Gastrocnemius medialis (tissue), 4 donors: ENCODE results near the gene TRIM44. TPM values are rescaled to one million over a fixed set of nuclear protein-coding genes. Genes with fewer than 3 reads are reported as not detected.
"Not testable (repeated sequence)": the region's sequence is repeated elsewhere in the genome, so short reads cannot be mapped to it uniquely, and the experiment has no call there.

Experiments used
- ATAC-seq, 2 donors: fragments of 150-250 bp; one replicate each; pipeline ENCODE4 v1.9.1; 2016
- DNase-seq, 2 donors: peaks; one replicate each; pipeline ENCODE4 v3.0.0-alpha.2; 2019
- H3K27ac ChIP-seq, 4 donors: fragments of 200-600 bp; sonication (generic); 1 replicate in 1 of 4; 2 replicates in 3 of 4; pipeline ENCODE4 v1.5.1; 2016 to 2018; ENCODE audit warnings: mild to moderate bottlenecking in 2 of 4, moderate library complexity in 1 of 4
- H3K27me3 ChIP-seq, 3 donors: fragments of 200-600 bp; sonication (generic) in 2 of 3; 1 replicate in 1 of 3; 2 replicates in 2 of 3; pipeline versions ENCODE4 v1.5.1 to v1.6.0; 2016 to 2019; ENCODE audit warnings: mild to moderate bottlenecking in 1 of 3, moderate library complexity in 1 of 3
- H3K36me3 ChIP-seq, 2 donors: fragments of 200-600 bp; sonication (generic) in 1 of 2; one replicate each; pipeline ENCODE4 v1.5.1; 2017 to 2018
- H3K4me1 ChIP-seq, 2 donors: fragments of 200-600 bp; sonication (generic) in 1 of 2; one replicate each; pipeline ENCODE4 v1.5.1; 2016 to 2017; ENCODE audit warnings: mild to moderate bottlenecking in 2 of 2
- H3K4me3 ChIP-seq, 4 donors: fragments of 200-600 bp; sonication (generic) in 3 of 4; 1 replicate in 1 of 4; 2 replicates in 3 of 4; pipeline ENCODE4 v1.5.1; 2016 to 2019; ENCODE audit warnings: mild to moderate bottlenecking in 2 of 4
- H3K9me3 ChIP-seq, 3 donors: fragments of 200-600 bp; sonication (generic) in 2 of 3; 1 replicate in 1 of 3; 2 replicates in 2 of 3; pipeline ENCODE4 v1.5.1; 2016 to 2019
- POLR2A ChIP-seq, 2 donors: fragments of 450-650 bp; IDR thresholded peaks; one replicate each; pipeline ENCODE4 v1.6.1; 2017; ENCODE audit warnings: antibody characterized with exemption in 2 of 2, mild to moderate bottlenecking in 2 of 2, moderate library complexity in 2 of 2
- in situ Hi-C, 4 donors: fragments of 200-750 bp; cut with MboI; loops; one replicate each; pipeline versions ENCODE4 v1.15.0 to v1.8.0; 2017; ENCODE audit warnings: low sequenced_read_pairs in 4 of 4
- intact Hi-C: fragments of 100-400 bp; cut with DNase I; formaldehyde crosslinking; loops from one replicate; pipeline ENCODE4 v1.15.1; 2023; ENCODE audit warnings: low total_unique reads
- total RNA-seq, 4 donors: library from RNA; depleted of rRNA; stranded (reverse); fragments of >200 nt; gene quantifications; one replicate each; pipeline versions ENCODE4 v1.1.0 to v1.2.3, GENCODE V29; 2016
- TF ChIP-seq, protein P1 (sequence below), 5 experiments: fragments of 450-650 bp in 3 of 5; fragments of 200-600 bp in 2 of 5; sonication (generic) in 2 of 5; IDR thresholded peaks in 4 of 5; conservative IDR thresholded peaks in 1 of 5; 1 replicate in 4 of 5; 2 replicates in 1 of 5; pipeline ENCODE4 v1.5.1; 2016 to 2019; ENCODE audit warnings: antibody characterized with exemption in 5 of 5, mild to moderate bottlenecking in 3 of 5, moderate library complexity in 3 of 5

The TRIM44 gene
- total RNA-seq, 4 donors from 2014 or later, result 25.5 to 30.5 (median 26.2) TPM

DNA sequence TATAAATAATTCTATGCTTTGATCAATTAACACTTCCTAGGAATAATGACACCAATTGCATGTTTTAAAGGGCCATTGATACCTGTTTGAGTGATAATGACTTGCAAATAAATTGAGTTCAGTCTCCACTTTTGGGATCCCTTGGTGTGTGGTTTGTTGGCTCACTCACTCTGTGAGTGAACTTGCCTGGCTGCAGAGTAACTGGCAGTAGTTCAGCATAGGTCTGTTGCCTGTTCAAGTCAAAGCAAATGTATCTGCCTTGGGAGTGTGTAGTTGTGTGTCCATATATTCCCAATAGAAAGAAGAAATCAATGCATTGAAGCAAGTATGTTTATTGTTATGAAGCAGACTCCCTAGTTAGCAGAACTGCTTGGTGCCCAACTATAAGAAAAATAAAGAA, 49.3 kb downstream of the TRIM44 start:
- Histone ChIP-seq H3K36me3 (no peaks in the 10 kb centered on the region), H3K4me3 (no peak overlapping the region), H3K27me3 (no peaks in the 10 kb centered on the region), H3K4me1 (peaks cover 3 to 10% of the 10 kb centered on the region in 2 donors), H3K9me3 (no peaks in the 10 kb centered on the region), H3K27ac (no peak overlapping the region)
- intact Hi-C loops (no loop called here), in situ Hi-C loops (no loop called here)
- ATAC-seq (no peak), DNase-seq (no peak)
- TF ChIP-seq POLR2A (IDR thresholded peaks at IDR 0.05), result no peak
- TF ChIP-seq, protein P1, sequence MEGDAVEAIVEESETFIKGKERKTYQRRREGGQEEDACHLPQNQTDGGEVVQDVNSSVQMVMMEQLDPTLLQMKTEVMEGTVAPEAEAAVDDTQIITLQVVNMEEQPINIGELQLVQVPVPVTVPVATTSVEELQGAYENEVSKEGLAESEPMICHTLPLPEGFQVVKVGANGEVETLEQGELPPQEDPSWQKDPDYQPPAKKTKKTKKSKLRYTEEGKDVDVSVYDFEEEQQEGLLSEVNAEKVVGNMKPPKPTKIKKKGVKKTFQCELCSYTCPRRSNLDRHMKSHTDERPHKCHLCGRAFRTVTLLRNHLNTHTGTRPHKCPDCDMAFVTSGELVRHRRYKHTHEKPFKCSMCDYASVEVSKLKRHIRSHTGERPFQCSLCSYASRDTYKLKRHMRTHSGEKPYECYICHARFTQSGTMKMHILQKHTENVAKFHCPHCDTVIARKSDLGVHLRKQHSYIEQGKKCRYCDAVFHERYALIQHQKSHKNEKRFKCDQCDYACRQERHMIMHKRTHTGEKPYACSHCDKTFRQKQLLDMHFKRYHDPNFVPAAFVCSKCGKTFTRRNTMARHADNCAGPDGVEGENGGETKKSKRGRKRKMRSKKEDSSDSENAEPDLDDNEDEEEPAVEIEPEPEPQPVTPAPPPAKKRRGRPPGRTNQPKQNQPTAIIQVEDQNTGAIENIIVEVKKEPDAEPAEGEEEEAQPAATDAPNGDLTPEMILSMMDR (IDR thresholded peaks at IDR 0.05 in 4 of 5, conservative IDR thresholded peaks at IDR 0.05 in 1 of 5), result no peak

- no peak overlapping the region for H3K4me3 ChIP-seq
- no peaks in the 10 kb centered on the region for H3K36me3 ChIP-seq
- TF ChIP-seq POLR2A (IDR thresholded peaks at IDR 0.05), result no peak
- TF ChIP-seq, protein P1 (IDR thresholded peaks at IDR 0.05 in 4 of 5, conservative IDR thresholded peaks at IDR 0.05 in 1 of 5), result no peak
- H3K4me1 ChIP-seq, result peaks cover 3 to 10% of the 10 kb centered on the region in 2 donors
- no peaks in the 10 kb centered on the region for H3K9me3 ChIP-seq
- H3K27ac ChIP-seq, result no peak overlapping the region
- in situ Hi-C loops (no loop called here), intact Hi-C loops (no loop called here)
- DNase-seq (no peak), ATAC-seq (no peak)
- no peaks in the 10 kb centered on the region for H3K27me3 ChIP-seq
Observed at GRCh38 chr11:35712533-35712932, 50.0 kb downstream of the TRIM44 start.

DNA sequence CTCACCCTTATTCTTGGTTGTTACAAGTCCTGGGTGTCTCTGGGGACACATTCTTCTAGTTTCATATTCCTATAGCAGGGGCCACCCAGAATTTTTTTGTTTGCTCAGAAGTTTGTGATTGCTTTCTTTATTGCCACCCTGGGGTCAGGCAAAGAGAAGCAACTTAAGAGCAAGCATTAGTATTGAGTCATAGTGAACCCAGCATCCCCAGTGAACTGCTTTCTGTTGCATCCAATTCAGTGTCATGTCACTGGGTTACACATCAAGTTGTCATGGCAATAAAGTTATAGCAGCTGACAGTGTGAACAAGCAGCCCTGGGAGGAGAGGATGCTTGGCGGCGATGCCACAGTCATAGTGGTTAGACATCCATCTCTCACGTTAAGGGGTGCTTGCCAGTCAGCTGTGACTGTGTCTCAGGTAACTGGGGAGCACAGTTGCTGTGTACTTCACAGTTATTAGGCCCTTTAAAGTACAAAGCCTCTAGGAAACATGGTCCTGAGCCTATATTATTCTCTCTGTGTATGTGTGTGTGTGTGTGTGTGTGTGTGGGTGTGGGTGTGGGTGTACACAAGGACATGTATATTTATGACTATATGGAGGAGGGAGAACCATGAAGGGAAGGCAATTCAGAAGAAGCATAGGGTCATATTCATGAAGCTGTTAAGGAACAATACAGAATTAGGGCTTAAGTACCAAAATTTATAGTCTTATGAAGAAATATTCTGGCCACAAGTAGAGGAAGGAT, 52.5 kb downstream of the TRIM44 start:
- Histone ChIP-seq H3K4me3 (no peak overlapping the region), H3K27me3 (no peaks in the 10 kb centered on the region), H3K4me1 (peaks cover 3 to 10% of the 10 kb centered on the region in 2 donors), H3K36me3 (no peaks in the 10 kb centered on the region), H3K27ac (no peak overlapping the region), H3K9me3 (no peaks in the 10 kb centered on the region)
- intact Hi-C loops, result no loop called here
- ATAC-seq (no peak), DNase-seq (no peak)
- TF ChIP-seq, protein P1 (IDR thresholded peaks at IDR 0.05 in 4 of 5, conservative IDR thresholded peaks at IDR 0.05 in 1 of 5), result no peak
- no peak for TF ChIP-seq POLR2A (IDR thresholded peaks at IDR 0.05)
- in situ Hi-C loops, result no loop called here

DNA sequence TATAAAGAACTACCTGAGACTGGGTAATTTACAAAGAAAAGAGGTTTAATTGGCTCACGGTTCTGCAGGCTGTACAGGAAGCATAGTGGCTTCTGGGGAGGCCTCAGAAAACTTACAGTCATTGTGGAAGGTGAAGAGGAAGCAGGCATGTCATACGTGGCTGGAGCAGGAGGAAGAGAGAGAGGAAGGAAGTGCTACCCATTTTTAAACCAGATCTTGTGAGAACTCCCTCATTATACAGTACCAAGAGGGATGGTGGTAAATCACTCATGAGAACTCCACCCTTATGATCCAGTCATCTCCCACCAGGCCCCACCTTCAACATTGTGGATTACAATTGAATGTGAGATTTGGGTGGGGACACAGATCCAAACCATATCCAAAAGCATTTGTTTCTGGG, 53.1 kb downstream of the TRIM44 start:
- in situ Hi-C loops, H3K27me3 ChIP-seq, H3K4me3 ChIP-seq, H3K36me3 ChIP-seq, intact Hi-C loops, ATAC-seq, H3K27ac ChIP-seq, H3K9me3 ChIP-seq, DNase-seq: not testable (repeated sequence)
- peaks cover 3 to 10% of the 10 kb centered on the region in 2 donors for H3K4me1 ChIP-seq

DNA sequence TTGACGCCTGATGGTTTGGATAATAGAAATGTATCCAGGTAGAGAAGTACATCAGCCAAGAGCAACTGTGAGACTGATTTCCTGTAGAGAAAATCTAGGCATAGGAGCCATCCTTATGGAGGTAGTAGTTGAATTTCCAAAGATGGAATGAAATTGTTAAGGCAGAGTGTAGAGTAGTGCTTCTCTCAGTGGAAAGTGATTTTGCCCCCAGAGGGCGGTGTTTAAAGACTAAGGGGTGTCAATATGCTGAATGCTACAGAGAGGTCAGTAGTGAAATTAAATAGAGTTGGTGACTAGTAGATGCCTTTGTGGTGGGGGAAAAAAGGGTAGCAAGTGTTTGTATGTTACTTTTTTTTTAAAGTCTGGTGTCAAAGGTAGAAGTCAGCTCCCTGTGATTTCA, 54.5 kb downstream of the TRIM44 start:
- Histone ChIP-seq H3K9me3 (no peaks in the 10 kb centered on the region), H3K36me3 (no peaks in the 10 kb centered on the region), H3K4me1 (peaks cover 3 to 8% of the 10 kb centered on the region in 2 donors), H3K27me3 (no peaks in the 10 kb centered on the region), H3K27ac (no peak overlapping the region), H3K4me3 (no peak overlapping the region)
- intact Hi-C loops, result no loop called here
- in situ Hi-C loops, result no loop called here
- ATAC-seq (no peak), DNase-seq (no peak)
- TF ChIP-seq, protein P1 (IDR thresholded peaks at IDR 0.05 in 4 of 5, conservative IDR thresholded peaks at IDR 0.05 in 1 of 5), result no peak
- TF ChIP-seq POLR2A (IDR thresholded peaks at IDR 0.05), result no peak
